Stimulated activated CD4-positive, alpha-beta T cell treated with anti-CD3 and anti-CD28 coated beads, Interleukin-1b, Interleukin-23, amount 100 ng/mL, for 24 hours (primary cell): ENCODE measurements around the gene NUDT16.
"Not testable (repeated sequence)": the region's sequence is repeated elsewhere in the genome, so short reads cannot be mapped to it uniquely, and the experiment has no call there.

Experiments
- DNase-seq, 4 experiments: peaks; one replicate each; pipeline ENCODE4 v3.0.0-alpha.2; 2020; ENCODE audit warnings: low read depth in 4 of 4, low spot score in 1 of 4

Gene NUDT16

DNA sequence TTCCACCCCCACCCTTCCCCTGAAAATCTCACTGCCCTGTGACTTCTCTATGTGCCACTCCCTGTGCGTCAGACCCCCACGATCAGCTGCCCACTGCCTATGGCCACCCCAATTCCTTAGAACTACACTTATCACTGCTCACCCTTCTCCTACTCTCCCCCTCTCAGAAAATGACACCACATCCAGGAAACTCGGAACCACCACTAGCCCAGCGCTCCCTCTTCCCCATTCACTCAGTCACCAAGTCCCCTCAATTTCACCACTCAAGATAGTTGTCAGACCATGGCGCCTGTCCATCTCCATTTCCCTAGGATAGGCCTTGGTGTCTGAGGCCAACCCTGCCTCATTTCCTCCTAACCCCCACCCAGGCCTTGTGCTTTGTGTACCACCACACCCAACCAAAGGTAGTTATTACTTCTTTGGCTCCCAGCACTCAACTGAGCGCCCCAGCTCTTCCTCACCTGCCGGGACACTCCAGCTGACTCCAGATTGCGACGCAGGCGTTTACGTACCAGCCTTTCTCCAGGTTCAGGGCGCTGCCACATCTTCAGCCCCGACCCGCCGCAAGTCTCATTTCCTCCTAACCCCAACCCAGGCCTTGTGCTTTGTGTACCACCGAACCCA lies 641 bp upstream of the NUDT16 start:
- DNase-seq, result not testable (repeated sequence)

DNA sequence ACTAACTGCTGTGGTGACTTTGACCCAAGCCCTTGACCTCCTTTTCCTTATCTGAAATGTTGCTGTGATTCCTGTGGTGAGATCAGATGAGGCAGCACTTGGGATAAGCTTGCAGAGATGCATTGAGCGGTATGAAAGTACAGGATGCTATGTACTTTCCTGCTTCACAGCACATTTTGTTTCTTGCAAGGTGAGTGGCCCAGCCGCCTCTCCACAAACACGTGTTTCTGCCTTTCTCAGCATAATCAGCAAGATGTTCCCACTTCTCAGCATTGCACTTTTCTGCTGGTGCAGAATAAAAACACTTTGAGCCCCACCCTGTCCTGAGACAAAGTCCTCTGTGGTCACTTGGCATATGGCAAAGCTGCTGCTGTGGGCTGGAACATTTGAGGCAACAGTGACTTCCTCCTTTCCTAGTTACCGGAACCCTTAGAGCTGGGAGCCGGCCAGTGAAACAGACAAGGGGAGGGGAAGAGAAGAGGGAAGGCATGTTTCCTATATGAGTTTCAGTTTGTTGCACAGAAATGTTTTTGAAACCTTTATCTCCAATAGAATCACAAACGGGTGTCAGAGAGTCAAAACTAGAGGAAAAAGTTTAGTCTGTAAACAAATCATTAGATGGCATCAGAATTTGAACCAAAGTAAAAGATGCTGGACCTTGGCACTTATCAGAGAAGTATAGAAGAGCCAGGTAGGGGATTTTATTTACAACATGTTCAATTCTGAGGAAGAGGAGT lies 5.0 kb downstream of the NUDT16 start:
- no peak for DNase-seq

DNA sequence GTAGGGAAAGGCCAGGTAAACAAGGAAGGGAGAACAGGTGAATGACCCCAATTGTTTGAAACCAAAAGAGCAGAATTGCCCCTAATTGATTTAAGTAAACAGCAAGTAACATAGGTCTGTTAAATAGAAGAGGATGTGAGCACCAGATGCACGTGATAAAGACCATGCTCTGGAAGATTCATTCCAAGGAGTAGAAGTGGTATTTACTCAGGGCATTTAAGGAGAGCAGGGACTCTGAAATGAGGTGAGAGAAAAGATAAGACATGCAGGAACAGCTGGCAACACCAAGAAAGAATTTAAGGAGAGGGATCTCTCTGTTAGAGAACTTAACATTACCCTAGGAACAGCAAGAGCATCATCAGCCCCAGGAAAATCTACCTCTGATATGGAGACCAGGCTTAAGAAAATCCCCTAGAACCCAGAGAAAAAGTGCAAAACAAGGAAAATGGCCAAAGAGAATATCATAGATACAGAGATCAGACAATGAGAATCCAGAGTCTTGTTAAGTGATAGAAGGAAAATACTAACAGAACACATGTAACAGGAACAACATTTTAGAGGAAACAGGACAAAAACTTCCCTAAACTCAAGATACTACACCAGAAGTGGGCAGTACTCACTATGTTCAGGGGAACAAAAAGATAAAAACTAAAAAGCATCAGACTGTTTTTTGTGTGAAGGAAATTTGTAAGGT lies 6.4 kb downstream of the NUDT16 start:
- no peak for DNase-seq

DNA sequence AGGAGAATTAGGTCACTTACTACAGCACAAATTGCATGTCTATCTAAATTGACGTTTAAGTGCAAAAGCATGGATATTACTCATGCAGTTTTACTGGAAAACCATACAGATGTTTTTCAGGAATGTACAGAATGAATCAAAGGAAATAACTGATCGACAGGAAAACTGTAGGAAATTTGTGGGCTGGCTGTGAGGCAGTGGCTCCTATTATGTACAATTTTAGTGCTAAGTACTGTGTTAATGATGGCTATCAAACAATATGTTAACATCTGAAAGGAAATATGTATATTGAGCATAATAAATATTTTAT lies 6.9 kb downstream of the NUDT16 start:
- DNase-seq, result no peak

DNA sequence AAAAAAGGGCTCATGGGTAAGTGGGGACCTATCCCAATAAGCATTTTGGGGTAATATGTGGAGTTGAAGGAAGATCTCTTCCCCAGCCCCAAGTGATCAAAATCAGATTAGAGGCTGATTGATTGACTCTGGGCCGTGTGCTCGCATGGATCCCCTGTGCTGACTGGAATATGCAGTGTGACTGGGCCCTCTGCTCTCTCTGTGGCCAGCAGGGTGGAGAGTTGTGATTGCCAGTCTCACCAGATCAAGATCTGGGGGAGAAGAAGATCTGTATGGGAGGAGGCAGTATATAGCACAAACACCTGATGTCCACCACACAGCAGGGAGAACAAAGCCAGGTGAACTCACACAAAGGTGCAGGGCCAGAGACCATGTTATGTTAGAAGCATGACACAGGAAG lies 8.8 kb downstream of the NUDT16 start:
- DNase-seq, result no peak

DNA sequence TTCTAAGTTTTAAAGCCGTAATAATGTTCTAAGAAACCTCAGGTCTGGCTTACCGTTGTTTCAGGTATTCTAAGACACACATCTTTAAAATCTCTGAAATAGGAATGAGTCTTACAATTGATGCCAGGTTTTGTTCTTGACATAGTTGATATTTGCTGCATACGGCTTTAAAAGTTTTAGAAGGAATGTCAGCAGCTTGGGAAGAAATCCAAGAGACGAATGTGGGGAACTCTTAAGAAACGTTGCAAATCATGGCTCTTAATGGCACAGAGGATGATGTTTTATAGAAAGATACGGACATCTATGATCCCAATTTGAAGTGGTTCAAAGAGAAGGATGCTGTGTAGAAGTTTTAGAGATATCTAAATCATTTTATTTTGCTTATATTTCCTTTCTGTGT lies 11.5 kb downstream of the NUDT16 start:
- DNase-seq, result no peak

DNA sequence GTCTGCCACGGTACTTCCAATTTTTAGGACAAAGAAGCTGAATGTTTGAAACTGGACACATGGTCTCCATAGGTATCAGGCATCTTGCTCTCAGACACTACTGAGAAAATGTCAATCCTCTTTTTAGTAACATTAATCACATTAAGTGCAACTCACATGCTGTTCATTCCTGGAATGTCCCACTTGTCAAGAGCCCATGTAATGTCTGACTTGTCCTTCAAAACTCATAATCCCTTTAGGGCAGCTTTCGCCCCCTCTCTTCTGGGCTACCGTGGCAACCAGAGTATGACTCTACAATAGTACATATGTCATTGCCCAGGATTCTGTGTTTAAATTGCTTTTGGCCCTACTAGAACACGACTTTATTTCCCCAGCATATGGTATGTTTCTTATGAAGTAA lies 12.3 kb downstream of the NUDT16 start:
- DNase-seq, result no peak

DNA sequence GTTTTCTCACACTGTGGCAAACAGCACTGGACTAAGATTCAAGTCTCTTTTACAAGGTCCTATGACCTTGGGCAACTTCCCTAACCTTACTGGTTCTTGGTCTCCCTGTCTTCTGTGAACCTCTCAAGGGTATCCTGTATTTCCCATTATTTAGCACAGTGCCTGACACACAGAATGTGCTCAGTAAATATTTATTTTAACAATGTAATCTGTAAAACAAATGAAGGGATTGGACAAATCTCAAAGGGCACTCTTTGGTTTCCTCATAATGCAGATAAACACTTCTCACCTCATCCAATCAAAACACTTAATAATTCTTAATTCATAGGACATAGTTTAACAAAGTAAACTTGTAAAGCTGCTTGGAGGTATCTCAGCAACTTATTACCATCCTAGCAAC lies 12.8 kb downstream of the NUDT16 start:
- no peak for DNase-seq

DNA sequence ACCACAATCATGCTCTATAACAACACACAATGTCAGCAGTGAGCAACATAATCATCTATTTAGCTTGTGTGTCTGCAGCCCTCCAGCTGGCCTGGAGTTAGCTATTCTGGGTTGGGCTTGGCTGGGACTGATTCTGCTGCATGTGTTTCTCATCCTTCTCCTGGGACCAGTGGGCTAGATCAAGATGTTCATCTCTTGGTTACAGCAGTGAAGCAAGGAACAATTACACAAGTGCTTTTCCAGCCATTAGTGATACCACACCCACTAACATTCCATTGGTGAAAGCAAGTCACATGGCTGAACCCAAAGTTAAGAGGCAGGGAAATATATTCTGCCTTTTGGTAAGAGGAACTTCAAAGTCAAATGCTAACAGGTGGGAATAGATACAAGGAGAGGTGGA lies 14.6 kb downstream of the NUDT16 start:
- no peak for DNase-seq

DNA sequence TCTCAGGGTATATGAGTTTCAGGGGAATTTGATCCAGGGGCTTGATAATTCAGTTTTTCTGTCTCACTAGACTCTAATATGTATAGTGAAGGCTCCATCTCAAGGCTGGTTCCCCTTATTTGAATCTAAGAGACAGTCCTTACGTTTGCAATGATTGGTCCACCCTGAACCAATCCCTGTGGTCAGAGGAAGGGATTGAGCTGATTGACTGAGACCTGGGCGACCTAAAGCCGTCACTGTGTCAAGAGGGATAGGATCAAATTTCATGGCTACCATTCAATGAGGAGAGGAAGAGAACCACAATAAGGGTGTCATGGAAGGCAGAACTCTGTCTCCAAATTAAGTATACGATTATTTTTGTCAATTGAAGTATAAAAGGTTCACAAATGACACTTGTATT lies 16.3 kb downstream of the NUDT16 start:
- no peak for DNase-seq

DNA sequence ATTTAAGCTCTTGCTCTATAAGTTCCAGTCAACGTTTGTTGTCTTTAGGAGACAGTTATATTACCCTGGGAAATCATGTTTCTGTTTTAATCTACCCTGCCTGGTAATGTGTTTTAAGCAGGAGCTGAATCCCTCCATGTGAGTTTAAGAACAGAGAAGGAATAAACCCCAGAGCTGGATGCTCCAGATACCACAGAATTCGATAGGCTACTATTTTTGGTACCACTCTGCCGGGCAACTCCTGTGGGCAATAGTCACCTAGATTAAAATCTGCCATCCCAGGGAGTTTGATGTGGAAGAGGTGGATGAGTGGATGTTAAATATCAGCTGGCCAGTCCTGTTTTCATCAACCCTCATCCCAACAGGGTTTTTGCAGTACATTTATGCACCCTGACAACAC lies 20.4 kb downstream of the NUDT16 start:
- DNase-seq, result no peak

DNA sequence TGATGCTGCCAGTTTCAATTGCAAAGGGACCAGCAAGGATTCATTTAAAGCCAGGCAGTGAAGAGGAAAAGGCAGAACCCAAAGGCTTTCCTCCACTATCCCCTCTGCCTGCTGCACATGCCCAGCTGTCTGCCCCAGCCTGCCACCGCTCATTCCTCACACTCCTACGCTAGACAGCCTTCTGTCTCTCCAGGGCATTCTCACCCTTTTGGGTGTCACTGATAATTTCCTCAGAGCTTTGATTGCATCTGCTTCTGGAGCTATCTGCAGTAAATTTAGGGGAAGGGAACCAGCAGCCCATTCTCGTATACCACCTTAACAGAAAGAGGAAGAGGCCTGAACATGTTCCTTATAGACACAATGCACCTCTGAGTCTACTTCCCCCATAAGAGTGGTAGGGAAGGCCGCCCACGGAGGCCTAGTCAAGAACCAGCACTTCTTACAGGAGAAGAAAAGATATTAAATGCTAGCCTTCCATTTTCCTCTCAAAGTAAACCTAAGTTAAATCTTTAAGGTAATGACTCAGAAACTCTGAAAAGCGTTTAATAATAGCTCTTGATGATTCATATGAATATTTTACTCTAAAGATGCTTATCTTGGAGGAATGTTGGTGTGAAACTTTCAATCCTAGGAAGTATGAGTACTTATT lies 20.9 kb downstream of the NUDT16 start:
- no peak for DNase-seq

DNA sequence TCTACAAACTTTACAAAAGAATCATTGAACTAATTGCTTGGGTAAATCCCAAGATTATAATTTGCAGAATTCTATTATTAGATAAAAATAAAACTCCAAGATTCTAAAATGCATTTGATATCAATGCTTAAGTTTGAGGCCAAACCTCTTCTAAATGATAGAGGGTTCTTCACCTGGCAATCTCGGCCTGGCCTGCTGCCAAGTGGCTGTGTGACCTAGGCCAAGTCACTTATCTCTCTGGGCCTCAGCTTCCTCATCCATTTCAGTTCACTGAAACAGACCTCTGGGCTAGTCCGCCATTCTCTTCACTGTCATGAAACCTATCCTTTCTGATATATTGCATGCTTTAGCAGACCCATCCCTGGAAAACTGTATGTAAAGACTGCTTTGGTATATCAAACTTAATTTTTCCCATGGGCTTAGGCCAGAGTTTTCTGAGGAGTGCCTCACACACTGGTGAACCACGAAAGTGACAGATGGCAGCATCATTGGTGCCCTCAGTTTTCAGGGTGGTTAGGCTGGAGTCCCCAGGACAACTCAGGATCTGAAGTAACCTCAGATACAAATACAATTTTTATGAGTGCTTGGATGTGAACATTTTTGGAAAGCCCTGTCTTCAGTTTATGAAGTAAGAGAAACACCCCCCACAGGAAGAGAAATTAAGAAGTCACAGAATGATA lies 21.8 kb downstream of the NUDT16 start:
- DNase-seq, result no peak

DNA sequence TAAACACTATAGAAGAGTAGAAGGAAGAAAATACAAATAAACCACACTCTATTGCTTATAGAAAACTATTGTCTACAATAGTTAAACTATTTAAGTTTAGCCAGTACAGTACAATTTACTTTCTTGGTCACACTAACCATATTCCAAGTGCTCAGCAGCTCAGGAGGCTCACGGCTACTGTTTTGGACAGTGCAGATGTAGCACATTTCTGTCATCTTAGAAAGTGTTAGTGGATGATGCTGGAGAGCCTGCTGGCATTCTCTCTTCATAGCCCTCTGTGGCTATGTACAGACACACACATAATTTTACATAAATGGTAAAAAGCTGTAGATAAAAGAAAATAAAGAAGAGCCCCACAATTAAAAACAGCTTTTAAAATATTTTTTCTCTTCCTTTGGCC lies 23.8 kb downstream of the NUDT16 start:
- no peak for DNase-seq

DNA sequence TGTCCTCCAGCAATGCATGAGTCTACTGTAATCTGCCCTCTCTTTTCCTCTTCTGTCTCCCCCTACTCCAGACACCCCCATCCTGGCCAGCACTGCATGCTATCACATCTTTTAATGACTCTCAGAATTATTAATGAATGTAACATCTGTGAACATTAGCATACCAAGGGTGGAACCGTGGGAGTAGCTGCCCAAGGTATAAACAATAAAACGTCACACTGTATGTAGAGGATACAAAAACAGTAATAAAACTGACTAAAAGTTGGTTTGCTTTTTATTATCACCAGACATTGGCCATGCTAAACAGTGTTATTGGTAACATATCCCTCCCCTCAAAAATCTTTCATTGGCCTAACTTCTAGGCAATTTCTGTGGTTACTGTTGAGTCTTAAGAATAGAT lies 24.7 kb downstream of the NUDT16 start:
- DNase-seq, result no peak

DNA sequence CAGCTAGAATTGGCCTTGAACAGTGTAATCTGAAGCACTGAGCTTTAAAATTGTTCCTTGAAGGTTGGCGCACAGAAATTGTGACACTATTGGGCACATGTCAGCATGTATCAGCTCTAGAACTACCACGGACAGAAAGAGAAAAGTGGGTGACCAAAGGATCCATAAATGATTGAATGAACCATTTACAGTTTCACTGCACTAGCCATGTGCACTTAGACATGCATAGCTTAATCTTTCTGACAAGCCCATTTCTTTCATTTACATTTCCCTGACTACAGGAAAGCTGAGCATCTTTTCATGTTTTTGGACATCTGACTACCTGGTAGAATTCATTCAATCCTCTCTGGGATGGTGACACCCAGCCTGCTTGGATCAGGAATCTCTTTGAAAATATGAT lies 36.2 kb downstream of the NUDT16 start:
- DNase-seq, result no peak

DNA sequence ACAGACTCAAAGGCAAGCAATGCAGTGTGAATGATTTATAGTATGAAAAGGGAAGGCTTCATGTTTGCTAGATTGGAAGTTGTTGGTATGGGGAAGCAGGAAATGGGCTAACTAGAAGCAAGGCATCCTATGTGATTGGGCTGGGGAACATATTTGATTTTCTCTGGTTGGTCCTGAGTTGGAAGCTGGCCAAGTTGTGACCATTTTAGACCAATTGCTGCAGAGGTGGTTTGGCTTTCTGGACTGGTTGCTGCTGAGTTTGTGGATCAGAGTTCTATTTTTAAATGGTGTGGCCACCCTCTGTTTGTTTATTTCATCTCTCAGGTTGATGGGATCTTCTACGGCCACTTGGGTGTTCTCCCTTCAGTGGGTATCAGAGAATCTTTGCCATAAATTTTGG lies 39.7 kb downstream of the NUDT16 start:
- DNase-seq, result no peak

DNA sequence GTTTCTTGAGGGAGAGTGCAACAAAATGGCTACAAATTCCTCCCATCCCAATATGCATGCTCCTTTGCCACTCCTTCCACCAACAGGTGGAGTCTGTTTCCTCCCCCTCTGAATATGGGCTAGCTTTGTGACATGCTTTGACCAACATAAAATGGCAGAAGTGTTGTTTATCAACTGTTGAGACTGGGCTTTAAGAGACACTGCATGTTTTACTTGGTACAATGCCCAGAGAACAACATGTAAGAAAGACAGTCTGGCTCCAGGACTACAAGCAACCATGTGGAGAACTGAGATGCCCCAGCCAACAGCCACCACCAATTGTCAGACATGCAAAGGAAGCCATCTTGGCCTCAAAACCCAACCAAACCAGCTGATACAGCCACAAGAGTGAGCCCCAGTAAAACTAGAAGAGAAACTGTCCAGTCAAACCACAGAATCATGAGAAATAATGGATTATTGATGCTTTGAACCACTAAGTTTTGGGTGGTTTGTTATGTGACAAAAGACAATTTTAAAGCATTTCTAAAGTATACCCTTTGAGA lies 40.5 kb downstream of the NUDT16 start:
- no peak for DNase-seq

DNA sequence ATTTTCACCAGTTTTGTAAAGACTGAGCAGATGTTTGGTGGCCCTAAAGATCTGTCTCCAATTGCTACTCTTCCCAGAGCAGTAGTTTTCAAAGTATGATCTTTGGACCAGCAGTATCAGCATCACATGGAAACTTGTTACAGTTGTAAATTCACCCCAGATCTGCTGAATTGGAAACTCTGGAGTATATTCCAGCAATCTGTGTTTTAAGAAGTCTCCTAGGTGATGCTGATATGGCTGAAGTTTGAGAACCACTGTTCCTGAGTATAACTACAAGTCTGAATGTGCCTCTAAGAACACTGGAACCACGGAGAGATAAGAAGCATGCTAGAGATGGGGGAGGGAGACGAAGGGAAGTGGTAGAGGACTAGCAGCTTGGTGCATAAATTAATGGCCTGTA lies 45.7 kb downstream of the NUDT16 start:
- no peak for DNase-seq

DNA sequence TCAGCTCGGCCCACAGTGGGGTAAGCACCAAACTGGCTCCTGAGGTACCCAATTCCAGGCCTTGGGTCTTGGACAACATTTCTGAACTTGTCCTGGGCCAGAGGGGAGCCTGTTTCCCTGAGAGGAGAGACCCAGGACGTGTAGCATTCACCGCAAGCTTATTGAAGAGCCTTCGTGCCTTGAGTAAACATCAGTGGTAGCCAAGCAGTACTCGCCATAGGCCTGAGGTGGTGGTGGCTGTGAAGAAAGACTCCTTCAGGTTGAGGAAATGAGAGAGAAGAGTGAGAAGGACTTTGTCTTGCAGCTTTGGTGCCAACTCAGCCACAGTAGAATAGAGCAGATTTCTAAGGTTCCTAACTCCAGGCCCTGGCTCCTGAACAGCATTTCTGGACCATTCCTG lies 50.2 kb downstream of the NUDT16 start:
- DNase-seq, result no peak

DNA sequence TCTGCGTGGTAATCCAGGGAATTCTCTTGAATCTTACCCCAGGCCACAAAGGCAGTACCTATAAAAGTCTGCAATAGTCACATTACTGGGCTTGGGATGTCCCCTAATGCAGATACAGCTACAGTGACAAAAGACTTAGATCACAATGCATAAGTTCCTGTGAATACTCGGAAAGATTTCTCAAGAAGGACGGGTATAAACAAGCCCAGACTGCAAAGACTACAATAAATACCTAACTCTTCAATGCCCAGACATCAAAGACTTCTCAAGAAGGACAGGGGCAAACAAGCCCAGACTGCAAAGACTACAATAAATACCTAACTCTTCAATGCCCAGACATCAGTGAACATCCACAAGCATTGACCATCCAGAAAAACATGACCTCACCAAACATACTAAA lies 50.9 kb downstream of the NUDT16 start:
- DNase-seq, result no peak
